GM19467 (cell line): ENCODE measurements around the gene CTSD.

Source experiments
- ATAC-seq: cut with Tn5 transposase; IDR thresholded peaks from one replicate; pipeline ENCODE4 v1.9.1; 2021; ENCODE audit warnings: mild to moderate bottlenecking, moderate library complexity; ENCODE audit not compliant: unreplicated experiment

Gene CTSD

GRCh38 chr11:1732418-1733008, 31.2 kb downstream of the CTSD start:
- no peak for ATAC-seq

DNA sequence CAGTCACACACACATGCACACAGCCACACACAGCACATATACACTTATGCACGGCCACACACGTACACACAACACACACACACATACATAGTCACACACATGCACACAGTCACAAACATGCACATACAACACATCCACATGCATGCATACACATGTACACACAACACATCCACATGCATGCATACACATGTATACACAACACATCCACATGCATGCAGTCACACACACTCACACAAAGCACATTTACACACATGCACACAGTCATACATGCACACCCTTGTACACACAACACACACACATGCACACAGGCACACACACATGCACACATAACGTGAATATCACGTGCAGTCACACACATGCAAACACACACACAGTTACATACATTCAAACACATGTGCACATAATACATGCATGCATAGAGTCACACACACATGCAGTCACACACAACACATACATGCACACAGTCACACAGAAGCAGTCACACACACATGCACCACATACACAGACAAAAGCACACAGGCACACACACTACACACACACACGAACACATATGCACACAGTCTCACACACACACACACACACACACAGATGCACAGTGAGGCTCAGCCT, 32.2 kb downstream of the CTSD start:
- ATAC-seq: no peak

DNA sequence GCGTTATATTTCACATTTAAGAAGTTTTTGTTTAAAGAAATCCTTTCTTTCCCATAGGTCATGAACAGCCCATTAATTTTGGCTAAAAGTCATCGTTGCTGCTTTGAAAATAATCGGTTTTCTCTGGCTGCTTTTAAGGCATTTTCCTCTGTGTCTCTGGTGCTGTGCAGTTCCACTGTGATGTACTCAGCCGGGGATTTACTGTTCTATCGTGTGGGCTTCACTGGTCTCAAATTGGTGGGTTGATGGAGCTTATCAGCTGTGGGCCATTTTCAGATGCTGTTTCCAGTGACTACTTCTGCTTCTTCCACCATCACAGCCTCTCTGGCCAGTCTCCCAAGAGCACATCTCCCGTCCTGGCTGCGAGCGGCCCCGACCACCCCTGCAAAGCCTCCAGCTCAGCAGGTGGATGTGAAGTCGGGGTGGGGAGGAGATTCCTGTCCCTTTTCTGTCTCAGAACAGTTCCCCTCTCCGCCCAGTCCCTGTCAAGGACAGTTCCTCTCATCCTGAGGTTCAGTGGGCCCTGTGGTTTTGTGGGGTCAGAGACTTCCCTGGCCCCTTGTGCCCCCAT, 33.6 kb downstream of the CTSD start:
- ATAC-seq: no peak

- ATAC-seq: no peak
Observed at GRCh38 chr11:1729692-1730011, 34.1 kb downstream of the CTSD start.

DNA sequence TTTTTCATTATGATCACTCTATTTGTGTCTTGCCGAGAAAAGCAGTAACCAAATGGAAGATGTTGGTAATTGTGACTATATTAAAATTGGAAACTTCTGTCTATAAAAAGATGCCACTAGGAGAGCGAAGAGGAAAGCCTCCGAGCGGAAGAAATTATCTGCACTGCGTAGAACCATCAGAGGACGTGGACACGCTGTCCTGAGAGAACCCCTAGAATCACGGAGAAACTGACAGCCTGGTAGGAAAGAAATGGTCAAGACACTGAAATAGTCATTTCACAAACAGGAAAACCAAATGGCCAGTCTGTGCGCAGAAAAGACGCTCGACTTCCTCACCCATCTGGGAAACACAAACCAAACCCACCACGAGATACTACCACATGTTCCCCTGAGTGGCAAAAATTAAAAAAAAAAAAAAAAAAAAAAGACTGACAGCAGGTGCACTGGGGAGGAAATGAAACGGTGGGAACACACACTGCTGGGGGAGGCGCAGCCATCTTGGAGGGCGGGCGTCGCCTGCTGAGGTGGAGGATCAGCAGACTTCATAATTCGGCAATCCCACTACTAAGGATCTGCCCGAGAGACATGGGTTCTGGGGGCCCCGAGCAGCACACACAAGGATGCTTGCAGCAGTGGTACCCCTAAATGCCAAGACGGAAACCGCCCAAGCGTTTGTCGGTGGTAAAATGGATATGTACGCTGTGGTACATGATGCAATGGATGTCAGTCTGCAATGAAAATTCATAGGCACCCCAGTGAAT, 34.6 kb downstream of the CTSD start:
- no peak for ATAC-seq

- no peak for ATAC-seq
Observed at GRCh38 chr11:1728301-1728700, 35.4 kb downstream of the CTSD start.

DNA sequence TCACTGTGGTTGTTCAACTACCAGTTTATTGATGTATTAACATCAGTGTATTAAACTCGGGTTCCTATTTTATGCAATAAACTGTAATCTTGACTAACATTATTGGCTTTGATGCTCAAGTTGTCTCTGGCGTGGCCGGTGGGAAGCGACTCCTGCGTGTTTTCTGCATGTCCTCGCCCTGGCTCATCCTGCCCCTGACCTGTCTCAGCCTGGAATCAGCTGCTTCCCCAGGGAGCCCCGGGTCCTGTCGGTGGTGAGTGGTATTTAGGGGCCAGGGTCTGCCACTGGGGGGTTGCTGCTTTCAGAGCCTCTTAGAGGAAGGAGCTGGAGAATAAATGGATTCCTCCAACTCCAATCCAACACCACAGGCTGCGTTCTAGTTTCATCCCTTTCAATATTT, 35.9 kb downstream of the CTSD start:
- ATAC-seq: no peak

DNA sequence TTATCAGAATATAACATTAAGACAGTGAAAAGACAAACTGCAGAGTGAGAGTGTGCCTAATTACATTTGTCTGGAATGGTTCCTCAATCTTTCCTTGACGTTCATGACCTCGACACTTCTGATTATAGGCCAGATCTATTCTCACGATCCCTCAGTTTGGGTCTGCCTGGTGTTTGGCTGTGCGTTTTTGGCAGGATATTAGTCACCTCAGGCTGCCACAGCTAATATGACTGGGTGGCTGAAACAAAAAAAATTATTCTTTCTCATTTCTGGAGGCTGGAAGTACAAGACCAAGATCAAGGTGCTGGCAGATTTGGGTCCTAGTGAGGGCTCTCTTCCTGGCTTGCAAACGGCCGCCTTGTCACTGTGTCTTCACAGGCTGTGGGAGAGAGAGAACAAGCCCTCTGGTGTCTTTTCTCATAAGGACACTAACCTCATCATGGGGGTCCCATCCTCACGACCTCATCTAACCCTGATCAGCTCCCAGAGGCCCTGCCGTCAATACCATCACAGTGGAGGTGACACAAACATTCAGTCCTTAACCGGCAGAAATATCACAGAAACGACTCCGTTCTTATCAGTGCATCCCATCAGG, 36.5 kb downstream of the CTSD start:
- no peak for ATAC-seq

DNA sequence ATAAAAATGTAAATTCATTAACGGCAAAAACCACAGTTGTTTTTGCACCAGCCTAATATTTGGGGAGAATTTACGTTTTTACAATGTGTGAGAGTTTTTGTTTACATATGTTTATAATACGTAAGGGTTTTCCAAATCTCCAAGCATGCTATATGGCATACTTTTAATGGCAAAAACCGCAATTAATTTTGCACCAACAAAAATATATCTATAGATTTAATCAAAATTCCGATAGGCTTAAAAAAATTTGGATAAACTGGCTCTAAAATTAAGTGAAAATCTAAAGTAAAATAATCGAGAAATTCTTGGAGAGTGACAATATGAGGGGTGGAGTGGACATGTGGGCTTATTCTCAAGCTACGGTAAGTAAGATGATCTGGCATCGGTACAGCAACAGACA, 43.9 kb downstream of the CTSD start:
- no peak for ATAC-seq

DNA sequence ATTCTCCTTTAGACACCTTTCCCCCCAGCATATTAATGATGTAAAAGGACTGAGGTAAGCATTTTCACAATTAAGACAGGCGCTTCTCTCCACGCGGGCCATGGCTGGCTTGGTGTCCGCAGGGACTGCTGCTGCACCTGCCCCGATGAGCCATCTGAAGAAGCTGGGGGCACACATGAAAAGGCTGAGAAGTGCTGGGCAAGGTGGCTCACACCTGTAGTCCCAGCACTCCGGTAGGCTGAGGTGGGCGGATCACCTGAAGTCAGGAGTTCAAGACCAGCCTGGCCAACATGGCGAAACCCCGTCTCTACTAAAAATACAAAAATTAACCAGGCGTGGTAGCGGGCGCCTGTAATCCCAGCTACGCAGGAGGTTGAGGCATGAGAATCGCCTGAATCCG, 45.4 kb downstream of the CTSD start:
- no peak for ATAC-seq

DNA sequence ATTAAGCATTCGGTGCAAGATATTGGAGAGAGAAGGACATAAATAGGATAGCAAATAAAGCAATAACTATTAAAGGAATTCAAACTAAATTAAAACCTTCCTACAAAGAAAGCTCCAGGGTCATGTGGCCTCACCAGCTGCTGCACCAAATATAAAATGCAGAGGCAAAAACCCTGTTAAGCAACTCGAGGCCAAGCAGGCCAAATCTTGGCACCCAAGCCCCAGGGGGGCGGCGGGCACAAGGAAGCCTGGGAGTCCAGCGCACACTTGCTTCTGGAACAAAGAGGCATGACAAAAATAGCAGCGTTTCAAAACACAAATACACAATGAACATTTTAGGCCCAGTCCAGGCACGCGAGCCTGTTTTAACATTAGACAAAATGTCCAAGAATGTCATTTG, 46.0 kb downstream of the CTSD start:
- no peak for ATAC-seq

DNA sequence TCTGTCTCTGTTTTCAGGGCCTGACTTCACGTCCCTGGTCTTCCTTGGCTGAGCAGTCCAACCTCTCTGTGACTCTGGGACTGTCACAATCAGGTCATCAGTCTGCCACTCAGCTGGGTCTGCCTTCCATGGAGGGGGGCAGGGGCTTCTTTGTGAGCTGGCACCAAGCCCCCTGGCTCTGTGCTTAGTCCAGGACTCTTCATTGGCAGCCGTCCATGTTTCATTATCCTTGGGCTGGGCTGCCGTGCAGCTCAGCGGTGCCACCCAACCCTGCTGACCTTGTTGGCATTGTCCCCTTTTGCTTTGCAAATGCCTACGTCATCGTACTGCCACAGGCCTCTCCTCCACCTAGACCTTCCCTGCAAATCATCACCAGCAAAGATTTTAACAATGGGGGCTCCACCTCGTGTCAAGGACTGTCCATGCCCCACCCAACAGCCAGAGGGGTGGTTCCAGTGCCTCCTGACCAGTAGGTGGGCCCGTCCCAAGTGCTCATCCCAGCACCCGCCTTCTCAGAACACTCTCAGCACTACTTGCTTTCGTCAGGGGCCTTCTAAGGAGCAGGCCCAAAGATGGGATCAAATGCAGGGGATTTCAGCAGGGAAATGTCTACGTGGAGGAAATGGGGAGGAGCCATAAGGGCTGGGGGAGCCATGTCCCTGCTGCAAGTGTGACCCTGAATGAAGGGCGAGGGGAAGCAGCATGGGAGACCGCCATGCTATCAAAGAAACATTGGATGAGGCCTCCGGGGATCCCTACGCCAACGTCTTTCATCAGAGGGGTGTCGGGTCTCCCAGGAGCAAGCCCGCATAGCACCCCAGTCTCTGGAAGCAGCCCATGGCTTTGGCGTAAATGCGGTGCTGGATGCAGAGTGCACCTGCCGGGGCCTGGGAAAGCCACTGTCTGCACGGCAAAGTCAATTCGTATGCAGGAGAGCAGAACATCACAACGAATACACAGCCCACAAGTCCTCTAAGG, 48.5 kb downstream of the CTSD start:
- ATAC-seq: no peak

DNA sequence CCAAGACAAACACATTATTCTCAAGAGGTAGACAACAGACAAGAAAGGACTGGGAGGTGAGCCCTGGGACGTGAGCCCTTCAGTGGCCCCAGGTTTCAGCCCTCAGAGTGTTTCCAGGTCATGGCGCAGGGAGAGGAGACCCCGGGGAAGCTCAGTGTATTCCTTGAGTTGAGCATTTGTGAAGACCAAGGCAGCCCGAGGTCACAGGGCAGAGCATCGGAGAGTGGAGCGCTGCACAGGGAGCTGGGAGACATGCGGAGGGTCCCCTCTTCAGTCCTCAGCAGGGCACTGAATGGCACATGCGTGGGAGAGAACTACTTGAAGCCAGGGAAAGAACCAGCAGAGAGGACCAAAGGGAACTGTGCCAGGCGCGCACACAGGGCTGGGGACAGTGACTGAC, 55.0 kb downstream of the CTSD start:
- ATAC-seq: no peak

DNA sequence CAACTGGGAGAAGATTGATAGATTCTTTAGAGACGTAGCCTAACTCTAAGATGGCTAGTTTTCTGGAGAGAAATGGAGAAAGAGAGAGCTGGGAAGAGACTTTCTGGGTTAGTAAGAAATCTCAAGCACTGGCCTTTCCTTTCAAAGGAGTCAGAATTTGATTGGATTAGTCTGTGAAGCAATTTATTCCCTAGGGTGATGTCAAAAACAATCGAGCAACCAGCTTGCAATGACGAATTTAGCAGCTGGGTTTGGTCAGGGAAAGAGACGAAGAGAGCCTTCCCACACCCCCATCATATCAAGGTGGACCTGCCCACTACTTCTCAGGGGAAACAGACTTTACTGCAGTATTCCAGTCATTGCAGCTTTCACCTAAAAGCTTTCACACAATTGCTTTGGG, 56.0 kb downstream of the CTSD start:
- ATAC-seq: no peak

GRCh38 chr11:1706634-1707400, 56.9 kb downstream of the CTSD start:
- no peak for ATAC-seq

DNA sequence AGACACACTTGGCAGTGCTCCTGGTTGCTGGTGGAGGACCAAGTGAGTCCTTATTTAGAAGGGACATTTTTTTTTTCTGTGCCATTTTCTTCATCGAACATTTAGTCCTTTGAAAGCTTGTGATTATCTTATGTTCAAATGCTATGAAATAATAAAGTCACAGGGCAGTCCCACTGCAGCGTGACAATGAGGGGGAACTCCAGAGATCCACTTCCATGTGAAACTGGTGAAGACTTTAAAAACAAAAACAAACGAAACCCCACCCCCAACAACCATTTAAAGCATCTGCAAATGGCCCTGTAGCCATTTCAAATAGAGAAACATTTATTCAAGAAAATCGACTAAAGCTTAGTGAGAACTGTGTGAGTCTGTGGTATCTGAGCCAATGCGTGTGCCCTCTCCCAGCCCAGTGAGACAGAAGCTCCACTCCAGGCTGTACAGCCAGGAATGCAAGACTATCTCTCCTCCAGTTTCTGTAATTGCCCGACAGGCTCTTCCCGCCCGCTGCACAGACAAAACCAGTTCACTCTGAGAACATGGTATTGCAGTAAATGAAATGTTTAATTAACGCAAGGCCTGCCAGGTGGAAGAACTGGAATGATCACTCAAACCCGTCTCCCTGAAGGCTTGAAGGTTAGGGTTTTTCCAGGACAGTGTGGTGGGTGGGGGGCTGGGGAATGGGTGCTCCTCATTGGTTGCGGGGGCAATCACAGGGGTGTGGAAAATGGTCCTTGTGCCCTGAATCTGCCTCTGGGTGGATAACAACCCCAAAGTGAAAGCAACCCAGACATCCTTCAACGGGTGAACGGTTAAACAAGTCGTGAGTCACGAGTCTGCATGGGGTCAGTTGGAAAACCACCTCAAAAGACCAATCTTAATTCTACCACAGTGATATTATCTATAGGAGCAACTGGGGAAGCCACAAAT, 58.3 kb downstream of the CTSD start:
- ATAC-seq: no peak

DNA sequence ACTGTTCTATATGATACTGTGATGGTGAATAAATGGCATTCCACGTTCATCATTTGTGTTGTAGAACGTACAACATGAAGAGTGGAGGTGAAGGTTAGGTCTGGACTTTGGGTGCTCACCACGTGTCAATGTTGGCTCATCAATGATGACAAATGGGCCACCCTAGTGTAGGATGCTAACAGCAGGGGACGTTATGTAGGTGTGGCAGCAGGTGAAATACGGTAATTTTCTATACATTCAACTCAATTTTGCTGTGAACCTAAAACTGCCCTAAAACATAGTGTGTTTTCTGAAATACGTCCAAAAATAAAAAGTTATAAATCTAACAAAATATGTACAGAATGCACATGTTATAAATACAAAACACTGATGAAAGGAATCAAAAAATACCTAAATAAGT, 60.6 kb downstream of the CTSD start:
- no peak for ATAC-seq
